ENCODE results near the gene CAGE1. TPM values are rescaled to one million over a fixed set of nuclear protein-coding genes. Genes with fewer than 3 reads are reported as not detected.

CAGE1 gene
- total and polyA plus RNA-seq, 10 of the 15 experiments (the other 5 are each of a cell fraction or from before 2014, with no cell fraction given), result 0.03 to 0.42 (median 0.08) TPM; not detected in 3

DNA sequence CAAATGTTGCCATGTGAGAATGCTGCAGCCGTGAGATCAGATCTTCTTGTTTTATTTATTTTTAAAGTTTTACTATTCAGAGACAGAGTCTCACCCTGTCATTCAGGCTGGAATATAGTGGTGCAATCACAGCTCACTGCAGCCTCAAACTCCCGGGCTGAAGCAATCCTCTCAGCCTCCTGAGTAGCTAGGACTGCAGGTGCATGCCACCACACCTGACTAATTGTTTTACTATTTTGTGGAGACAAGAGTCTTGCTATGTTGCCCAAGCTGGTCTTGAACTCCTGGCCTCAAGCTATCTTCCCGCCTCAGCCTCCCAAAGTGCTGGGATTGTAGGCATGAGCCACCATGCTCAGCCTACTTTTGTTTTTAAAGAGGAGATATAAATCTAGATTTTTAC lies 54.0 kb downstream of the CAGE1 start:
- CTCF ChIA-PET, result interaction anchor here (1.5 to 8.4 kb wide), 2 partner anchors 11 to 59 kb away, joined by 4 to 83 read pairs; no protein-coding TSS in a partner anchor
- H3K27ac ChIP-seq (ENCODE audit: control insufficient read depth, insufficient read depth), result no peak overlapping the region
- DNase-seq (ENCODE audit: low read depth, low spot score) (no peak), FAIRE-seq (no peak), ATAC-seq (no peak)
- no TSS peak for BruUV-seq (replicated peaks)
- no peak overlapping the region for H3K9ac ChIP-seq (ENCODE audit: control insufficient read depth, insufficient read depth, low read length)
- H3K9me3 ChIP-seq (replicated peaks; ENCODE audit: control insufficient read depth, insufficient read depth, low read length), result no peaks in the 10 kb centered on the region
- H2AFZ ChIP-seq (ENCODE audit: control insufficient read depth, low read depth, low read length), result no peak overlapping the region
- in situ Hi-C loops (cut with MboI), result no loop called here
- TF ChIP-seq ZNF384 (IDR thresholded peaks at IDR 0.05; ENCODE audit: borderline replicate concordance, low read depth, low read length), result no peak
- TF ChIP-seq, protein P1, sequence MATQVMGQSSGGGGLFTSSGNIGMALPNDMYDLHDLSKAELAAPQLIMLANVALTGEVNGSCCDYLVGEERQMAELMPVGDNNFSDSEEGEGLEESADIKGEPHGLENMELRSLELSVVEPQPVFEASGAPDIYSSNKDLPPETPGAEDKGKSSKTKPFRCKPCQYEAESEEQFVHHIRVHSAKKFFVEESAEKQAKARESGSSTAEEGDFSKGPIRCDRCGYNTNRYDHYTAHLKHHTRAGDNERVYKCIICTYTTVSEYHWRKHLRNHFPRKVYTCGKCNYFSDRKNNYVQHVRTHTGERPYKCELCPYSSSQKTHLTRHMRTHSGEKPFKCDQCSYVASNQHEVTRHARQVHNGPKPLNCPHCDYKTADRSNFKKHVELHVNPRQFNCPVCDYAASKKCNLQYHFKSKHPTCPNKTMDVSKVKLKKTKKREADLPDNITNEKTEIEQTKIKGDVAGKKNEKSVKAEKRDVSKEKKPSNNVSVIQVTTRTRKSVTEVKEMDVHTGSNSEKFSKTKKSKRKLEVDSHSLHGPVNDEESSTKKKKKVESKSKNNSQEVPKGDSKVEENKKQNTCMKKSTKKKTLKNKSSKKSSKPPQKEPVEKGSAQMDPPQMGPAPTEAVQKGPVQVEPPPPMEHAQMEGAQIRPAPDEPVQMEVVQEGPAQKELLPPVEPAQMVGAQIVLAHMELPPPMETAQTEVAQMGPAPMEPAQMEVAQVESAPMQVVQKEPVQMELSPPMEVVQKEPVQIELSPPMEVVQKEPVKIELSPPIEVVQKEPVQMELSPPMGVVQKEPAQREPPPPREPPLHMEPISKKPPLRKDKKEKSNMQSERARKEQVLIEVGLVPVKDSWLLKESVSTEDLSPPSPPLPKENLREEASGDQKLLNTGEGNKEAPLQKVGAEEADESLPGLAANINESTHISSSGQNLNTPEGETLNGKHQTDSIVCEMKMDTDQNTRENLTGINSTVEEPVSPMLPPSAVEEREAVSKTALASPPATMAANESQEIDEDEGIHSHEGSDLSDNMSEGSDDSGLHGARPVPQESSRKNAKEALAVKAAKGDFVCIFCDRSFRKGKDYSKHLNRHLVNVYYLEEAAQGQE (IDR thresholded peaks at IDR 0.05; ENCODE audit: low read depth, low read length), result no peak
- TF ChIP-seq NR2C2 (IDR thresholded peaks at IDR 0.05; ENCODE audit: borderline replicate concordance, control insufficient read depth, insufficient read length, low read depth), result no peak
- H3K4me3 ChIP-seq, result no peak overlapping the region
- RAD21 ChIA-PET (ENCODE audit: unreplicated experiment), result no interaction called here
- no peaks in the 10 kb centered on the region for H3K79me2 ChIP-seq (ENCODE audit: control insufficient read depth, insufficient read depth, low read length)
- no peaks in the 10 kb centered on the region for H4K20me1 ChIP-seq (ENCODE audit: control insufficient read depth, insufficient read depth)
- POLR2A ChIA-PET, result no interaction called here
- H3K4me1 ChIP-seq (ENCODE audit: control insufficient read depth, insufficient read depth, low read length), result no peaks in the 10 kb centered on the region
- H3K4me2 ChIP-seq (ENCODE audit: control insufficient read depth, insufficient read depth), result no peak overlapping the region
- H3K27me3 ChIP-seq (replicated peaks in 1 of 2; ENCODE audit: control insufficient read depth in 2 of 2, insufficient read depth in 2 of 2, low read length in 1 of 2), result no peaks in the 10 kb centered on the region; a peak in 2 of 4 replicates
- H3K36me3 ChIP-seq (ENCODE audit: control insufficient read depth in 2 of 2, insufficient read depth in 2 of 2, low read length in 1 of 2), result no peaks in the 10 kb centered on the region
- SMC1A ChIA-PET (ENCODE audit: uncharacterized antibody, unreplicated experiment), result interaction anchor here (1.3 to 2.1 kb wide), 3 partner anchors 11 to 58 kb away, joined by 3 to 8 read pairs (median 8); no protein-coding TSS in a partner anchor
- WGBS (ENCODE audit: insufficient coverage, insufficient replicate concordance, low lambda C conversion rate, missing lambda C conversion rate), result 2% methylated on average over 3 of the region's 3 CpGs
- intact Hi-C loops (cut with micrococcal nuclease; ENCODE audit: unreplicated experiment), result no loop called here

All from GM12878 (cell line).